Sigmoid colon (tissue), 3 donors: Measurements from ENCODE around the gene ZFP28.

Experiments
- CTCF ChIP-seq, 4 experiments: fragments of 450-650 bp in 3 of 4; fragments of 200-600 bp in 1 of 4; IDR thresholded peaks; one replicate each; pipeline ENCODE4 v1.5.1; 2016 to 2019; ENCODE audit warnings: antibody characterized with exemption in 4 of 4, mild to moderate bottlenecking in 3 of 4, moderate library complexity in 2 of 4
- POLR2A ChIP-seq, 2 donors: fragments of 450-650 bp; IDR thresholded peaks; one replicate each; pipeline ENCODE4 v1.6.1; 2016; ENCODE audit warnings: antibody characterized with exemption in 2 of 2, mild to moderate bottlenecking in 2 of 2, moderate library complexity in 2 of 2

GRCh38 chr19:56507446-56508289 lies 31.1 kb upstream of the ZFP28 start, which contains the start of gene ZNF471:
- TF ChIP-seq CTCF (IDR thresholded peaks at IDR 0.05): no peak
- no peak for TF ChIP-seq POLR2A (IDR thresholded peaks at IDR 0.05)
